ENCODE measurements around the gene LIN52. TPM values are rescaled to one million over a fixed set of nuclear protein-coding genes. Genes with fewer than 3 reads are reported as not detected.

The LIN52 gene
- total RNA-seq, 1 experiment from 2014 or later: 11.0 TPM

GRCh38 chr14:74248017-74248416, 163.3 kb downstream of the LIN52 start:
- no CpG with 5 or more reads among the region's 6 CpGs for WGBS (ENCODE audit: extremely low coverage, insufficient read length, low lambda C conversion rate)
- no peak for DNase-seq

More at GRCh38 chr14:74248017-74248416, 163.3 kb downstream of the LIN52 start:
- H3K27me3 Mint-ChIP-seq (ENCODE audit: low read depth): peaks cover 74% of the 10 kb centered on the region
- no peaks in the 10 kb centered on the region for H3K79me2 ChIP-seq (ENCODE audit: insufficient read depth, low read length)
- H4K20me1 ChIP-seq (ENCODE audit: control insufficient read depth, insufficient read depth, insufficient read length): no peaks in the 10 kb centered on the region
- H3T11ph ChIP-seq (ENCODE audit: low read length): no peak overlapping the region
- no peak overlapping the region for H4K8ac ChIP-seq (replicated peaks; ENCODE audit: insufficient read length, low read depth, low read length)
- H3K4me1 Mint-ChIP-seq: peaks cover 21 to 47% of the 10 kb centered on the region in 2 experiments
- H2AK5ac ChIP-seq (ENCODE audit: insufficient read length, low read length): no peak overlapping the region
- H3K9ac ChIP-seq (ENCODE audit: extremely low read depth, insufficient read length, low read length): no peak overlapping the region
- peaks cover 9% of the 10 kb centered on the region; the same call in 1 of the 2 replicates for H3K27me3 ChIP-seq (ENCODE audit: insufficient read depth, low read length)
- H2BK15ac ChIP-seq (ENCODE audit: low read depth, low read length): no peak overlapping the region
- no peak for TF ChIP-seq CTCF (conservative IDR thresholded peaks at IDR 0.05)
- H2BK20ac ChIP-seq (ENCODE audit: low read depth, low read length, poor library complexity, severe bottlenecking): no peak overlapping the region
- H4K5ac ChIP-seq (ENCODE audit: insufficient read length, low read depth, low read length): no peak overlapping the region
- no peak overlapping the region for H2BK120ac ChIP-seq (ENCODE audit: low read depth, low read length, poor library complexity, severe bottlenecking)
- H2BK5ac ChIP-seq (ENCODE audit: insufficient read length, low read length): no peak overlapping the region
- no peak overlapping the region for H3K14ac ChIP-seq (ENCODE audit: insufficient read depth, low read length)
- no peaks in the 10 kb centered on the region for H3K9me3 ChIP-seq (ENCODE audit: control insufficient read depth, low read depth, low read length)
- H3K27ac Mint-ChIP-seq: no peak overlapping the region
- no peak overlapping the region for H2AFZ ChIP-seq (ENCODE audit: low read length)
- H3K79me1 ChIP-seq (ENCODE audit: insufficient read depth, low read depth, low read length, poor library complexity, severe bottlenecking): no peaks in the 10 kb centered on the region
- no peak overlapping the region for H3K4me3 Mint-ChIP-seq
- H2BK12ac ChIP-seq (ENCODE audit: insufficient read length, low read depth, low read length): no peak overlapping the region
- H3K23ac ChIP-seq (ENCODE audit: insufficient read length, low read depth, low read length): no peak overlapping the region
- no peak overlapping the region for H3K4me2 ChIP-seq (ENCODE audit: insufficient read depth, insufficient read length, low read length)
- H3K18ac ChIP-seq (ENCODE audit: insufficient read length, low read depth, low read length): no peak overlapping the region
- H3K4me1 ChIP-seq (ENCODE audit: insufficient read depth, low read length): peaks cover 3% of the 10 kb centered on the region; the same call in 1 of the 2 replicates
- H3K36me3 Mint-ChIP-seq (ENCODE audit: insufficient read depth in 1 of 3, low read depth in 3 of 3): no peaks in the 10 kb centered on the region; a peak in 1 of 7 replicates
- H3K4ac ChIP-seq (ENCODE audit: low read depth, low read length): no peak overlapping the region
- no peak overlapping the region for H3K56ac ChIP-seq (ENCODE audit: insufficient read length, low read depth, low read length)
- no peak overlapping the region for H4K91ac ChIP-seq (ENCODE audit: insufficient read length, low read depth, low read length)
- no peaks in the 10 kb centered on the region for H3K23me2 ChIP-seq (ENCODE audit: insufficient read length, low read depth, low read length, poor library complexity, severe bottlenecking)
- no peaks in the 10 kb centered on the region; a peak in 2 of 5 replicates for H3K9me3 Mint-ChIP-seq
- no peak overlapping the region for H3K27ac ChIP-seq (ENCODE audit: insufficient read length, low read depth, low read length)

Data from H9 (cell line).